ENCODE measurements around the gene ERICH2.

GRCh38 chr2:170743530-170744239 lies 26.5 kb upstream of the ERICH2 start:
- TF ChIP-seq YY1 (IDR thresholded peaks at IDR 0.05; ENCODE audit: insufficient read depth, insufficient read length) (no peak), ZNF274 (IDR thresholded peaks at IDR 0.05; ENCODE audit: low read depth, low read length) (no peak)
